HG02852 (cell line): ENCODE data around the gene ITPK1.

Experiments used
- ATAC-seq: cut with Tn5 transposase; IDR thresholded peaks from one replicate; pipeline ENCODE4 v1.9.1; 2021; ENCODE audit warnings: mild to moderate bottlenecking, moderate library complexity; ENCODE audit not compliant: unreplicated experiment

ITPK1 gene

GRCh38 chr14:92928961-92929688 is 186.6 kb downstream of the ITPK1 start:
- no peak for ATAC-seq

GRCh38 chr14:92928258-92928629 is 187.5 kb downstream of the ITPK1 start:
- ATAC-seq, result no peak

- ATAC-seq, result no peak
Measured at GRCh38 chr14:92927349-92928257, 188.1 kb downstream of the ITPK1 start.

- ATAC-seq, result no peak
Measured at GRCh38 chr14:92926931-92927330, 188.8 kb downstream of the ITPK1 start.

- no peak for ATAC-seq
Measured at GRCh38 chr14:92926180-92926845, 189.4 kb downstream of the ITPK1 start.

- ATAC-seq, result no peak
Measured at GRCh38 chr14:92925446-92925845, 190.3 kb downstream of the ITPK1 start.

- no peak for ATAC-seq
Measured at GRCh38 chr14:92924247-92924646, 191.5 kb downstream of the ITPK1 start.

GRCh38 chr14:92923744-92924103 is 192.0 kb downstream of the ITPK1 start:
- ATAC-seq, result no peak

GRCh38 chr14:92922883-92923743 is 192.6 kb downstream of the ITPK1 start, which contains the start of gene CHGA:
CHGA (plus strand) TSS chr14:92923150; CDS start chr14:92923360, 210 bp downstream.
- ATAC-seq, result no peak

GRCh38 chr14:92922155-92922735 is 193.5 kb downstream of the ITPK1 start:
- ATAC-seq, result no peak

GRCh38 chr14:92920001-92920400 is 195.7 kb downstream of the ITPK1 start:
- ATAC-seq, result no peak

GRCh38 chr14:92917956-92918355 is 197.8 kb downstream of the ITPK1 start:
- ATAC-seq, result no peak

GRCh38 chr14:92917041-92917940 is 198.4 kb downstream of the ITPK1 start:
- no peak for ATAC-seq

GRCh38 chr14:92916201-92916600 is 199.5 kb downstream of the ITPK1 start:
- ATAC-seq, result no peak

- no peak for ATAC-seq
Measured at GRCh38 chr14:92914087-92914656, 201.6 kb downstream of the ITPK1 start.

- no peak for ATAC-seq
Measured at GRCh38 chr14:92907316-92907911, 208.3 kb downstream of the ITPK1 start.

- ATAC-seq, result no peak
Measured at GRCh38 chr14:92906823-92907222, 208.9 kb downstream of the ITPK1 start.

- no peak for ATAC-seq
Measured at GRCh38 chr14:92906420-92906819, 209.3 kb downstream of the ITPK1 start.
